K562 (cell line): ENCODE results near the gene CHST12. TPM values are rescaled to one million over a fixed set of nuclear protein-coding genes. Genes with fewer than 3 reads are reported as not detected.
A peak's percentile ranks its signal among the peaks of the same experiment; 100 is the strongest.

Experiments used
- ATAC-seq: fragments of 200-7000 bp; cut with Tn5 transposase; 3 replicates; pipeline ENCODE4 v1.9.1; 2020; ENCODE audit warnings: moderate library complexity
- BruUV-seq: library from RNA; stranded (reverse); fragments of 400-500 nt; replicated peaks from 2 replicates; lab custom pipeline; 2021; lab: Mats Ljungman, UMichigan
- CTCF ChIA-PET: fragments of 300-600 bp; formaldehyde crosslinking; extraction: SDS; loops from one replicate; lab custom pipeline; 2021; ENCODE audit warnings: low intra/inter-chr PET ratio; lab: Yijun Ruan, JAX
- POLR2A ChIA-PET: fragments of 300-600, 350-650 bp; sonication (Branson Sonifier 250); formaldehyde crosslinking; extraction: SDS; loops from one replicate; lab custom pipeline; 2021; ENCODE audit warnings: antibody characterized with exemption, inconsistent platforms; lab: Yijun Ruan, JAX
- DNase-seq, 4 experiments: peaks; one replicate each; pipeline versions ENCODE4 v3.0.0 to v3.0.0-alpha.2; 2011 to 2018; ENCODE audit warnings: low spot score in 3 of 4, mixed read lengths in 3 of 4; ENCODE audit errors: extremely low read depth in 1 of 4
- FAIRE-seq: peaks from 2 replicates; lab custom pipeline; 2011; peaks lifted over from hg19 to GRCh38; lab: Jason Lieb, UNC
- H2AFZ ChIP-seq: 2 replicates; pipeline ENCODE4 v1.6.0; 2011; ENCODE audit warnings: low read depth, low read length, control low read depth, inconsistent platforms
- H3K27ac ChIP-seq: fragments of 200-600 bp; 3 replicates; pipeline ENCODE4 v1.8.0; 2011; ENCODE audit warnings: low read depth, mild to moderate bottlenecking, control low read depth, inconsistent platforms, low read length, moderate library complexity, mixed read lengths; ENCODE audit errors: extremely low read depth
- H3K27me3 ChIP-seq, 2 experiments: fragments of 300-600 bp in 1 of 2; 2 replicates in 1 of 2; 3 replicates in 1 of 2; pipeline versions ENCODE4 v1.6.0 to v1.8.0; 2011; ENCODE audit warnings: inconsistent platforms in 2 of 2, low read length in 2 of 2, mild to moderate bottlenecking in 1 of 2, mixed read lengths in 1 of 2, moderate library complexity in 1 of 2; ENCODE audit not compliant: control insufficient read depth in 2 of 2, insufficient read depth in 2 of 2
- H3K36me3 ChIP-seq: fragments of 300-600 bp; 3 replicates; pipeline ENCODE4 v1.8.0; 2011; ENCODE audit warnings: mild to moderate bottlenecking, low read length, inconsistent platforms; ENCODE audit not compliant: control insufficient read depth, insufficient read depth
- H3K4me1 ChIP-seq, 2 experiments: fragments of 200-600 bp in 1 of 2; replicated peaks in 1 of 2; 2 replicates in 1 of 2; 3 replicates in 1 of 2; pipeline versions ENCODE4 v1.5.1 to v1.8.0; 2011; ENCODE audit warnings: inconsistent platforms in 2 of 2, low read length in 2 of 2, mild to moderate bottlenecking in 1 of 2, mixed read lengths in 1 of 2, moderate library complexity in 1 of 2; ENCODE audit not compliant: control insufficient read depth in 2 of 2, insufficient read depth in 2 of 2
- H3K4me2 ChIP-seq: 2 replicates; pipeline ENCODE4 v1.6.1; 2011; ENCODE audit warnings: low read length, control low read depth, inconsistent platforms, mixed read lengths; ENCODE audit not compliant: insufficient read depth
- H3K4me3 ChIP-seq: fragments of 200-600 bp; sonication (generic), shearing (Covaris generic); 2 replicates; pipeline ENCODE4 v1.5.1; 2016; ENCODE audit warnings: control low read depth, inconsistent platforms
- H3K79me2 ChIP-seq: fragments of 200-600 bp; 3 replicates; pipeline ENCODE4 v1.8.0; 2011; ENCODE audit warnings: low read length, inconsistent platforms; ENCODE audit not compliant: control insufficient read depth, insufficient read depth
- H3K9ac ChIP-seq, 2 experiments: 2 replicates each; pipeline versions ENCODE4 v1.6.0 to v1.6.1; 2011; ENCODE audit warnings: low read depth in 2 of 2, low read length in 2 of 2, control low read depth in 1 of 2, inconsistent platforms in 1 of 2, mild to moderate bottlenecking in 1 of 2, mixed read lengths in 1 of 2; ENCODE audit not compliant: insufficient read depth in 1 of 2
- H3K9me1 ChIP-seq: one replicate; pipeline ENCODE4 v1.6.0; 2011; ENCODE audit warnings: inconsistent platforms, mild to moderate bottlenecking, low read length, moderate library complexity; ENCODE audit not compliant: control insufficient read depth, insufficient read depth
- H3K9me3 ChIP-seq: replicated peaks from 2 replicates; pipeline ENCODE4 v1.5.1; 2011; ENCODE audit warnings: low read depth, low read length, inconsistent platforms; ENCODE audit not compliant: control insufficient read depth, insufficient read depth
- H4K20me1 ChIP-seq: replicated peaks from 2 replicates; pipeline ENCODE4 v1.6.1; 2011; ENCODE audit warnings: low read length, inconsistent platforms, mixed read lengths; ENCODE audit not compliant: control insufficient read depth, insufficient read depth
- CEBPB ChIP-seq: fragments of 450-650 bp; IDR thresholded peaks from 2 replicates; pipeline ENCODE4 v1.6.1; 2016; ENCODE audit warnings: missing genetic modification characterization, missing compliant biosample characterization
- FIP1L1 ChIP-seq: fragments of 200-400 bp; formaldehyde crosslinking; IDR thresholded peaks from 2 replicates; pipeline ENCODE4 v1.6.1; 2018; ENCODE audit warnings: mild to moderate bottlenecking, low read depth, low read length; ENCODE audit not compliant: poor library complexity, severe bottlenecking
- POLR2G ChIP-seq: fragments of 200-400 bp; formaldehyde crosslinking; IDR thresholded peaks from 2 replicates; pipeline ENCODE4 v1.6.1; 2017; ENCODE audit warnings: low read depth, mild to moderate bottlenecking, antibody characterized with exemption, low read length, moderate library complexity
- ZBTB33 ChIP-seq: sonication (generic); formaldehyde crosslinking; IDR thresholded peaks from 2 replicates; pipeline ENCODE4 v1.8.1; 2023; ENCODE audit warnings: mild to moderate bottlenecking, missing genetic modification reagents
- ZNF354B ChIP-seq: fragments of 250-450 bp; sonication (Bioruptor Pico); IDR thresholded peaks from 2 replicates; pipeline ENCODE4 v1.4.0; 2020
- WGBS: fragments of 100-300 bp; shearing (Covaris generic); methylation state at CpG from one replicate; pipeline ENCODE4 v1.1.6; 2016; ENCODE audit warnings: low coverage, mixed read lengths; ENCODE audit not compliant: insufficient coverage; ENCODE audit errors: missing lambda C conversion rate; 5-methylcytosine and 5-hydroxymethylcytosine counted together
- in situ Hi-C: fragments of 300-500 bp; cut with MboI; formaldehyde crosslinking; loops from 4 replicates; pipeline ENCODE4 v1.15.0; 2018; ENCODE audit warnings: inconsistent platforms, mixed read lengths
- intact Hi-C: fragments of 100-400 bp; cut with micrococcal nuclease; formaldehyde crosslinking; loops from 2 replicates; pipeline ENCODE4 v1.14.2; 2022
- polyA plus RNA-seq, 8 experiments: library from polyadenylated mRNA; depleted of rRNA in 4 of 8; stranded (reverse) in 5 of 8; unstranded in 3 of 8; fragments of >200 nt; fragmentation: Nextera tagmentation in 2 of 8; fragmentation: Illumina TruSeq in 1 of 8; extraction: Ambion mirVana in 2 of 8; extraction: Trizol in 1 of 8; gene quantifications; 2 replicates each; pipeline versions ENCODE4 v1.2.1 to v1.2.3, GENCODE V29; 2011 to 2014; ENCODE audit warnings: inconsistent platforms in 1 of 8, missing spikeins in 1 of 8
- total RNA-seq, 7 experiments: library from RNA; depleted of rRNA in 6 of 7; stranded (reverse); fragments of >200 nt in 6 of 7; fragmentation: Illumina TruSeq in 2 of 7; extraction: Trizol in 2 of 7; gene quantifications; 2 replicates each; pipeline versions ENCODE4 v1.2.1 to v1.2.3, GENCODE V29; 2011 to 2021; ENCODE audit warnings: low replicate concordance in 1 of 7
- TF ChIP-seq, protein P1 (sequence below), 2 experiments: fragments of 450-650 bp; formaldehyde crosslinking in 1 of 2; IDR thresholded peaks; 2 replicates each; pipeline versions ENCODE4 v1.4.0 to v1.6.1; 2014 to 2020; ENCODE audit warnings: mild to moderate bottlenecking in 2 of 2, borderline replicate concordance in 1 of 2, low read depth in 1 of 2

Gene CHST12
- total and polyA plus RNA-seq, 9 of the 15 experiments (the other 6 are each of a cell fraction or from before 2014, with no cell fraction given), result 0.18 to 19.8 (median 3.6) TPM

GRCh38 chr7:2432910-2433712 is 29.7 kb downstream of the CHST12 start:
- Histone ChIP-seq H4K20me1 (no peaks in the 10 kb centered on the region; the same call in 1 of the 2 replicates), H2AFZ (no peak overlapping the region), H3K79me2 (peaks cover 8% of the 10 kb centered on the region; the same call in 1 of the 3 replicates), H3K36me3 (peaks cover 16% of the 10 kb centered on the region; the same call in 1 of the 3 replicates), H3K9me1 (no peaks in the 10 kb centered on the region), H3K4me1 (peaks cover 0 to 10% of the 10 kb centered on the region in 2 experiments; a peak in 2 of 5 replicates), H3K9me3 (no peaks in the 10 kb centered on the region; the same call in 1 of the 2 replicates), H3K4me2 (no peak overlapping the region), H3K27ac (no peak overlapping the region), H3K9ac (no peak overlapping the region), H3K4me3 (no peak overlapping the region), H3K27me3 (no peaks in the 10 kb centered on the region)
- FAIRE-seq, result no peak
- TF ChIP-seq POLR2G, result 0 out of 2 replicates have a peak, but pooled peaks have one; percentile 27
- TF ChIP-seq, protein P1, sequence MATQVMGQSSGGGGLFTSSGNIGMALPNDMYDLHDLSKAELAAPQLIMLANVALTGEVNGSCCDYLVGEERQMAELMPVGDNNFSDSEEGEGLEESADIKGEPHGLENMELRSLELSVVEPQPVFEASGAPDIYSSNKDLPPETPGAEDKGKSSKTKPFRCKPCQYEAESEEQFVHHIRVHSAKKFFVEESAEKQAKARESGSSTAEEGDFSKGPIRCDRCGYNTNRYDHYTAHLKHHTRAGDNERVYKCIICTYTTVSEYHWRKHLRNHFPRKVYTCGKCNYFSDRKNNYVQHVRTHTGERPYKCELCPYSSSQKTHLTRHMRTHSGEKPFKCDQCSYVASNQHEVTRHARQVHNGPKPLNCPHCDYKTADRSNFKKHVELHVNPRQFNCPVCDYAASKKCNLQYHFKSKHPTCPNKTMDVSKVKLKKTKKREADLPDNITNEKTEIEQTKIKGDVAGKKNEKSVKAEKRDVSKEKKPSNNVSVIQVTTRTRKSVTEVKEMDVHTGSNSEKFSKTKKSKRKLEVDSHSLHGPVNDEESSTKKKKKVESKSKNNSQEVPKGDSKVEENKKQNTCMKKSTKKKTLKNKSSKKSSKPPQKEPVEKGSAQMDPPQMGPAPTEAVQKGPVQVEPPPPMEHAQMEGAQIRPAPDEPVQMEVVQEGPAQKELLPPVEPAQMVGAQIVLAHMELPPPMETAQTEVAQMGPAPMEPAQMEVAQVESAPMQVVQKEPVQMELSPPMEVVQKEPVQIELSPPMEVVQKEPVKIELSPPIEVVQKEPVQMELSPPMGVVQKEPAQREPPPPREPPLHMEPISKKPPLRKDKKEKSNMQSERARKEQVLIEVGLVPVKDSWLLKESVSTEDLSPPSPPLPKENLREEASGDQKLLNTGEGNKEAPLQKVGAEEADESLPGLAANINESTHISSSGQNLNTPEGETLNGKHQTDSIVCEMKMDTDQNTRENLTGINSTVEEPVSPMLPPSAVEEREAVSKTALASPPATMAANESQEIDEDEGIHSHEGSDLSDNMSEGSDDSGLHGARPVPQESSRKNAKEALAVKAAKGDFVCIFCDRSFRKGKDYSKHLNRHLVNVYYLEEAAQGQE (IDR thresholded peaks at IDR 0.05; ENCODE audit: borderline replicate concordance), result no peak
- TF ChIP-seq, protein P1 (CRISPR knock-in tag; IDR thresholded peaks at IDR 0.05; ENCODE audit: low read depth), result no peak
- no peak for TF ChIP-seq CEBPB
- no peak for TF ChIP-seq ZNF354B
- TF ChIP-seq ZBTB33, result peak; percentile 83
- TF ChIP-seq FIP1L1, result peak; percentile 24
- POLR2A ChIA-PET, result no interaction called here
- in situ Hi-C loops (no loop called here), intact Hi-C loops (loop anchor here (10.0 kb wide), 1 partner anchor 58 kb away; no protein-coding TSS in a partner anchor)
- no TSS peak for BruUV-seq
- ATAC-seq, result no peak
- CTCF ChIA-PET, result no interaction called here
- 97% methylated on average over 55 of the region's 85 CpGs for WGBS
- DNase-seq, result no peak
